HepG2 (cell line): Measurements from ENCODE around the gene GAS6.

Source experiments
- HIVEP1 ChIP-seq: sonication (generic); formaldehyde crosslinking; IDR thresholded peaks from 2 replicates; pipeline ENCODE4 v1.4.0; 2020; ENCODE audit warnings: mild to moderate bottlenecking, missing genetic modification reagents
- SIN3A ChIP-seq: IDR thresholded peaks from 2 replicates; pipeline ENCODE4 v1.6.1; 2011; ENCODE audit warnings: low read depth, mild to moderate bottlenecking, control low read depth, low read length, borderline replicate concordance
- SMAD1 ChIP-seq: sonication (generic); formaldehyde crosslinking; IDR thresholded peaks from 2 replicates; pipeline ENCODE4 v1.4.0; 2020; ENCODE audit warnings: missing genetic modification reagents, low read depth, mild to moderate bottlenecking, borderline replicate concordance
- SMC3 ChIP-seq: IDR thresholded peaks from 2 replicates; pipeline ENCODE4 v1.6.1; 2011; ENCODE audit warnings: low read length, improper control_type of control experiment
- SP140L ChIP-seq: sonication (generic); formaldehyde crosslinking; IDR thresholded peaks from 2 replicates; pipeline ENCODE4 v1.4.0; 2020; ENCODE audit warnings: missing genetic modification reagents, borderline replicate concordance

- TF ChIP-seq SMAD1 (no peak), SIN3A (no peak), HIVEP1 (CRISPR knock-in tag) (no peak), SMC3 (no peak), SP140L (CRISPR knock-in tag) (no peak)
Measured at GRCh38 chr13:113897161-113897560, 33.3 kb upstream of the GAS6 start.
